Activated gamma-delta T cell treated with Interleukin-2 at 50 U/mL for 16 hours (primary cell): ENCODE data around the gene CAMK1.

Source experiments
- DNase-seq: peaks from one replicate; pipeline ENCODE4 v3.0.0-alpha.2; 2020

CAMK1 gene

DNA sequence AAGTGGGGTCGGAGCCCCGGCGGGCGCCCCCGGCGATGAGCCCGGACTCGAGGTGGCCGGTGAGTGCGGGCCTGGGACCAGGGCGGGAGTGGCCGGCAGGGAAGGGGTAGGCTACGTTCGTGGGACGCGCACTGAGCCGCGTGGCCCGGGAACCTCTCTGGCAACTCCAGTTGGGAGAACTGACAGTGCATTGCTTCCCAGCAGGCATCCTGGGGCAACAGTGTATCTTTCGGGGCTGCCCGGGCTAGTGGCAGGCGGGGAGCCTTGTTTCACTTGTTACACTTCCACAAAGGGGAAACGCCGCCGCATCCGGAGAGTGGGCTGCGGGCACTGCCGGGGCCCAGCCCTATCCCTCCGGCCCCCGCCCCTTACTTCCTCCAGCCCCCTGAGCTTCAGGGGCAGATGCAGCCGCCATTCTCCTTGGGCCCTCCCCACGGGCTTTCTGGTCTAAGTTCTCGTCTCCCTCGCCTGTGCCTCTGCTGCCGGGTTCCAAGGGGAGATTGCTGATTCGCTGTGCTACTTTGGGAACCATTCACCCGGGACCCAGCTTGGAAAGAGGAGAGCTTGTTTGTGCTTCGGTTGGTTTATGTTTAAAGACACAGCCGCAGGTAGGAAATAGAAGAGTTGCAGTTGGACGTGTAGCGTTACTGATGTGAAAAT is 37.5 kb downstream of the CAMK1 start:
- peak; percentile 56 for DNase-seq

DNA sequence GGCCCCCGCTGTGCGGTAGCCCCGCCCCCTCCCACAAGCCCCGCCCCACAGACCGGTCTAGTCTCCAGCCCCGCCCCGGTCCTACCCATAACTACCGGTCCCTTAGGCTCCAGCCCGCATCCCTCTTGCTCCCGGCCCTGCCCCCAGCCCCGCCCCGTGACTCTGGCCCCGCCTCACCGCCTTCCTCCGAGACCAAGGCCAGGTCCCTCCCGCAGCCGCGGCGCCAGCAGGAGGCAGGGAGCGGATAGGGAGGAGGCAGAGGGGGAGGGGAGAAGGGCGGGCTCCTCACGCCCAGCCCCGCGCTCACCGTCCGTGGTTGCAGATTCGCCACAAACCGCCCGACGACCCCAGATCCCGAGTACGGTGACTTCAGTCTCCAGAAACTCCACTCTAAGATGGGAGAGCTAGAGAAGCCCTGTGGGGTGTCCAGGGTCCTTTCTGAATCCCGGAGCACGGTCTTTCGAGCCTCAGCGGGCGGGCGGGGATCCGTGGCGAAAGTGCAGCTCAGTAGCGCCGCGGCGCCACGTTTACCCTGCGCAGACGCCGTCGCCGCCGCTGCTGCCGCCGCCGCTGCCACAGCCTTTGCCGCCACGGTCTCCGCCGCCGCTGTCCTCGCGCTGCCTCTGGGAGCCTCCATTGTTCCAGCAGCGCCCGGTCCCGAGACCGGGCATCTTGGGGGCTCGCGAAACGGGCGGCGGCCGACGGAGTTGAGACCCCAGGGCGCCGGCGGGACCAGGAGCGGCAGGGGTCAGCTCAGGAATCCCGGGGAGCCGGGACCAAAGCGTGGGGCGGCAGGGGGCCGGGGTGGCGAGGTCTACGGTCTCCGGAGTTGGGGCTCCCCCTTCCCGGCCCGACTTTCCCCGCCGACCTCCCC is 38.3 kb downstream of the CAMK1 start, which contains the start of gene BRPF1:
Gene BRPF1 (plus strand): TSS at position 530 of the 874 bp plus-strand sequence. CDS start 2,406 bp downstream, outside the sequence.
- DNase-seq: peak; percentile 100

DNA sequence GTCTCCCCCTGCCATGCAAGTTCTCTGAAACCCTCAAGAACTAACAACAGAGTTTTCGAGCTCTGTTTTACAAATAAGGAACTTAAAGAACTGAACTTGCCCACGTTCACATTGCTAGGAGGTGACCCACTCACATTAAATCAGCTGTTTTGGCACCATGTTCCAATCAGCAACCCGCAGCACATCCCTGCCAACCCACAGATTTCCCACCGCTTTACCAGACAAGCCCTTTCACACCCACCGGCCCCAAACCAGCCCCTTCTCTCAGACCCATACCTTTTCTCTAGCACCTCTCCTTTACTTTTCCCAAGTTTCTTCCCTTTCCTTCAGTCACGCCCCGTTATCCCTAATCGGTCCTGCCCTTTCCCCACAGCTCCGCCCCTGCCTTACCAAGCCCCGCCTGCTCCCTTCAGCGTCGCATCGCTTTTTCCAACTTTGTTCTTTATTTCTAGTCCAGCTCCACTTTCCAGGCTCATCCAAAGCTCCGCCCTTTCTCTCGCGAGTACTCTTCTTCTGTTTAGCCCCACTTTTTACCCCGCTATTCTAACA is 39.0 kb downstream of the CAMK1 start:
- no peak for DNase-seq

DNA sequence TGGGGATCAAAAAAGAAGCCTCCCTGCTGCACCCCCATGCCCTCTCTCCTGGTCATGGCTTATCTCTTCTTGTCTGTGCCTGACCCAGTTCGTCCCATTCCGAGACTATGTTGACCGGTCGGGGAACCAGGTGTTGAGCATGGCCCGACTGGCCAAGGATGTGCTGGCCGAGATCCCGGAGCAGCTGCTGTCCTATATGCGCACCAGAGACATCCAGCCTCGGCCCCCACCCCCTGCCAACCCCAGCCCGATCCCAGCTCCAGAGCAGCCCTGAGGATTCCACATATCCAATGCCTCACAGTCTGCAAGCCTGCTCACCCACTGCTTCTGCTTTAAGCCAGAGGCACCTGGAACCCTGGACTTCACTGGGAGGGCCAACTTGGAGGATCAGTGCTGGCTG is 40.3 kb downstream of the CAMK1 start:
- no peak for DNase-seq

DNA sequence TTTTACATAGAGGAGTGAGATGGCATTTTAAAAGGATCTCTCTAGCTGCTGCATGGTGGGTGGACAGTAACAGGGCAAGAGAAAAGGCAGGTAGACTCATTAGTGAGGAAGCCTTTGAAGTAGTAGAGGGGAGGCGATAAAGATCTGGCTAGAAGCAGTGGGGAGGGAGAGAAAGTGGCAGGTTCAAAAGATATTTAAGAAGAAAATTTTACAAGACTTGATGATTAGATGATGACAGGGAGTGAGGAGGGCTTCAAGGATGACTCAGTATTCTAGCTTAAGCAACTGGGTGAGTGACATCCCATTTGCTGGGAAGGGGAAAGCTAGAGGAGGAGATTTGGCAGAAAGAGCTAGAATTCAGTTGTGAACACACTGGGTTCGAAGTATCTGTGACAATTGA is 42.0 kb downstream of the CAMK1 start:
- DNase-seq: no peak

DNA sequence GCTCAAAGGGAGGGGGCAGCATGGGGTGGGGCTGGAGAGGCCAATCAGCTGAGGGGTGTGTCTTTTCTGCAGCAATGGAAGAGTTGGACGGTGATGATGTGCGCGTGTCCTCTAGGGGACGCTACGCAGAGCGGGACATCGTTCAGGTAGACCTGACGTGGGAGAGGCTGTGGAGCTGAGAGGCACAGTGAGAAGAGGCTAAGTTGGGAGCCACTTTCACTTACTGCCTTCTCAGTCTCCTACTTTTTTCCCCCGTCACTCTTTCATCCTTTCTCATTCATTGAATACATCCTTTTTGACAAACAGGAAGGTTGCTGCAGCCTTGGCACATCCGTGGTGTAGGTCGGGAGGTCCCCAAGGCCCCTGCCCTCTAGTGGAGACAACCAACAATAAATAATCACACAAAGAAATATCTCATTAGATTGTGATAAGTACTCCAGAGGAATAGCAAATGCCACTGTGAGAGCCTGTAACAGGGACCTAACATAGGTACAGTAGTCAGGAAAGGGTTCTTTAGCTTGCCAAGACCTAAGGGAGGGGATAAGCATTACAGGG is 42.6 kb downstream of the CAMK1 start:
- peak; percentile 54 for DNase-seq

DNA sequence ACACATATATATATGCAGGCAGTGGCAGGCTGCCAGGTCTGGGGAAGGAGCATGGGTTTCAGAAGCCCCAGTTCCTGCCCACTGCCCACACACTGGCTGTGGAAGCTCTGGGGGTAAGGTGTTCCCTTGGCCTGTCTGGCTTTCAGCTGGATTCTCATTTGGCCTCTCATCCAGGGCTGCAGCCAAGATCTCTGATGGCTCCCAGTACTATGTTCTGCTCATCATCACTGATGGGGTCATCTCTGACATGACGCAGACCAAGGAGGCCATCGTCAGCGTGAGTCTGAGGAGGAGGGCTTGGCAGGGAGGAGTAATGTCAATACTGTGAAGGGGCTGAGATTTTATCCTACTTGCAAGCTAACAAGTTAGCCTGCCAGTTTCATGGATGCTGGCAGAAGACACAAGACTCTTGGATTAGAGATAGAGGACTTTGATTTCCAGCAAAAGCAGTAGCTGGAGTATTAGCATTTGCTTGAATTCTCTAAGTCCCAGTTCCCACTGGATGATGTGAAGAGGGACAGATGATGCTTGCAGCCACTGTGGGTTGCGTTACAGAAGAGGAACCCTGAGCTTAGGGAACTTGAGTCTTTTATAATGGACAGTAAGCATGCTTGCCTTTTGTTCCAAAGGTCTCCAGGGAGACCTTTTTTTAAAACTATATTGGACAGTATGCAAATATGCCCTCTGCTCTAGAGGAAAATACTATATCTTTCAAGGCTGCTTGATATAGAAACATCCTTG is 43.8 kb downstream of the CAMK1 start:
- no peak for DNase-seq

DNA sequence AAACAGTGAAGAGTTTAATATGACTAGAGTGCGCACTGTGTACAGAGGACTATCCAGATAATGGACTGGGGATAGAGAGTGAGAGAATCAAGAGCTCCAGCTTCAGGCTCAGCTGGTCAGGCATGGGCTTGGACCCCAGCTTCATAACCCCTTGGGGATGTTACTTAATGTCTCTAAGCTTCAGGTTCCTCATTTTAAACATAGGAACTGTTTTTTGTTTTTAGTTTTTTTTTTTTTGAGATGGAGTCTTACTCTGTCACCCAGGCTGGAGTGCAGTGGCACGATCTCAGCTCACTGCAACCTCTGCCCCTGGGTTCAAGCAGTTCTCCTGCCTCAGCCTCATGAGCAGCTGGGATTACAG is 48.1 kb downstream of the CAMK1 start:
- DNase-seq: no peak

DNA sequence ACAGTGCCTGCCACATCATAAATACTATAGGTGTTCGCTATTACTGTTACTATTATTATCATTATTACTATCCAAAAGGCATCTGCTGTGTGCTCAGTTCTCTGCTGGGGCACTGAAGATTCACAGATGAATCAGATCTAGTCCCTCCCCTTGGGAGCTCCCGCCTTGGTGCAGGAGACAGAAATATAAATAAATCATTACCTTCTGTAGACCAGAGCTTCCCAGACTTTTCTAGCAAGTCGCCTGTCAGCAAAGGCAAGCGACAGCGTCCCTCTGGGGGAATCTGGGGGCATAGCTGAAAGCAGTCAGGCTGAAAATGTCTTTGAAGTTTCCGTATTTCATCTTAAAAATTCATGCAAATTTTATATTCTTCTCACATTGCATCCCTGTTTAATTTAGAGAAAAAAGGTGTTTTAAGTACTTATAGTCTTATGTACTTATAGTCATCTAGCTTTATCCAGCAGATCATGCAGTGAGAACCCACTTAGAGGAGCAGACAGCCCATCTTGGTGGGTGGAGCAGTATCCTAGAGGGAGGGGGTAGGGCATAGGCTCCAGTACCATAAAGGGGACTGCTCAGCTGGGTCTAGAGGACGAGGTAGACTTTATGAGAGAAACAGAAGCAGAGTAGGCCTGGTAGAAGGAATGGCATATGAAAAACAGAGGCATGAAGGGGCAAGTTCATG is 48.6 kb downstream of the CAMK1 start:
- no peak for DNase-seq

DNA sequence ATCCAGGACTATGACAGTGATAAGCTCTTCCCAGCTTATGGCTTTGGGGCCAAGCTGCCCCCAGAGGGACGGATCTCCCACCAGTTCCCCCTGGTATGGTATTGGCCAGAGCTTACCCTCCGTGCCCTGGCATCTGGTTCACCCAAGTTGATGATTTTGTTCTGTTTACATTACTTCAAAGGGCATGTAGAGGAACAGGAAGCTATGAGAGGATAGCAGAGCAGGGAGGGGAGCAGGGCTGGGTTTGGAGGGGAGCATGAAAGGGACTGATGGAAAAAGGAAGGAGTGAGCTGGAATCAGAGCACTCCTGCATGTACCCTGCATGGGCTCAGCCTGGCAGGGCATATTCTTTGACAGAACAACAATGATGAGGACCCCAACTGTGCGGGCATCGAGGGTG is 51.6 kb downstream of the CAMK1 start:
- DNase-seq: no peak

DNA sequence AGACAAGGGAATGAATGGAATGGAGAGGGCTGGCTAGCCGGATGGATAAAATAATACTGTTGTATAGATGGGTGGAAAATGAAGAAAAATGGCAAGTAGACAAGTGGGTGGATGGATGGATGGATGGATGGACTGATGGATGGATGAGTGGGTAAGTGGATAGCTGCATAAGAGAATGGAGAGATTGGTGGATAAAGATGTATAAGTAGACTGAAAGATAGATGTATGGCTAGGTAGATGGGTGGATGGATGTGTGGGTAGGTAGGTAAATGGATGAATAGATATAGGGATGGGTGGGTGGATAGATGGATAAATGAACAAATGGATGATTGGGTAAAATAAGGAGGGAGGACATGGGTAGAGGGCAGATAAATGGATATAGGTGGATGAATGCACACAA is 52.2 kb downstream of the CAMK1 start:
- DNase-seq: no peak

DNA sequence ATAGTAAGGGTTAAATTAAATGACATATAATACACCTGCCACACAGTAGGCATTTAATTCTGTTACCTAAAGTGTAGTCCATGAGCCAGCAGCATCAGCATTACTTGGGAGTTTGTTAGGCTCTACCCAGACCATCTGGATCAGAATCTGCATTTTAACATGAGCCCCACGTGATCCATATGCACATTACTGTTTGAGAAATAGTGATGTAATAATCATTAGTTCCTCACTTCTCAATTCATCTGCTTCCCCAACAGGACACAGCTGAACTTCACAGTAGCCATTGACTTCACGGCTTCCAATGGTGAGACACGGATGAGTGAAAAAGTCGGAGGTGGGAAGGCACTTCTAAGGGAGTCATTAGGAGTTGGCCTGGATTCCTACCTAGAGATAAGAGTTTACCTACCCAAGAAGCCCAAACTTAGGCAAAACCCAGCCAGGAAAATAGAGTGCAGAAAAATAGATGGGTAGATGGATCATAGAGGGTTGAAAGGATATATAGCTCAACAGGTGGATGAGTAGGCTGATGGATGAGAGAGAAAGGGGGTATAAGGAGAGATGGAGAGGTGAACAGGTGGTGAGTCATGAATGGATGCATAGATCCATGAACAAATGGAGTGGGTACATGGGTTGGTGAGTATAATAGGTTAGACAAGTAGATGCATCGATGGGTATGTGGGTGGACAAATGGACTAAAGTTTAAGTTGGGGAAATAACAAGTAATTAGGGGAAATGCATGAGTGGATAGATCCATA is 52.8 kb downstream of the CAMK1 start:
- no peak for DNase-seq

DNA sequence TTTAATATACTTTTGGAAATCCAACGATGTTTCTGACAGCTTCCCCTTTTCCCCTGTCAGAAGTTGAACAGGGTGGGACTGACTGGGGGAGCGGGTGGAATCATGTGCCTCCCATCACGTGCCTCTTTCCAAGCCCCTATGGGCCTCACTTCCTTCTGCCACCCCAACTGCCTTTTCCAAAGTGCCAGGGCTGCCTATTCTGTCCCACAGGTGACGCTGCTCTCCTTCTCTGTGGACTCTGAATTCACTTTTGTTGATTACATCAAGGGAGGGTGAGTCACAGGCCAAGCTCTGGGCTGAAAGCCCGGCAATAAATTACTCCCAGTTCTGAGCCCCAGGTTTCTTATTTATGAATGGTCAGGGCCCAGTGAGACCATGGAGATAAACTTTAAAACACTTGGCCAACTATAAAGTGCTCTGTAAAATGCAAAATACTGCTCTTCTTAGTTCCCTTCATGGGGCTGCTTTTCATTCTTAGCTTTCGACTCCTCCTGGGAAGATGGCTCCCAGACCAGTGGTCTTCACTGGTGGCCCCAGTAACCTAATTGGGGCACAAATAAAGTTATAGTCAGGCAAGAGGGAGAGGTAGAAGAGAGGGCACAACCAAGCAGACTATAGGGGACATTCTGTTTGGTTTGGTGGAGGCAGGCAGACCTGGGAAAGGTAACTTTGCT is 53.8 kb downstream of the CAMK1 start:
- no peak for DNase-seq

DNA sequence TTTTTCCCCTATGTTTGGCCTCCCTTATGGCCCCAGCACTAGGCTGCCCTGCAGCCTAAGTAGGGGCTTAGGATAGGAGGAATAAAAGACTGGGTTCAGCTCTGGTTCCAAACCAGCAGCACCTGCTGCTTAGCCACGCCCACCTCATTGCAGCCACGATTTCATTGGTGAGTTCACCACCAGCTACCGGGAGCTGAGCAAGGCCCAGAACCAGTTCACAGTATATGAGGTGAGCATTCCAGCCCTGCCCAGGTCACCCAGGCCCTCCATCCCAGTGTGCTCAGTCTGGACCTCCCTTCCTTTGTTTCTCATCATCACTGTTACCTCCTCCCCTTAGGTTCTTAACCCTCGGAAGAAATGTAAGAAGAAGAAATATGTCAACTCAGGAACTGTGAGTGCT is 54.6 kb downstream of the CAMK1 start:
- no peak for DNase-seq

DNA sequence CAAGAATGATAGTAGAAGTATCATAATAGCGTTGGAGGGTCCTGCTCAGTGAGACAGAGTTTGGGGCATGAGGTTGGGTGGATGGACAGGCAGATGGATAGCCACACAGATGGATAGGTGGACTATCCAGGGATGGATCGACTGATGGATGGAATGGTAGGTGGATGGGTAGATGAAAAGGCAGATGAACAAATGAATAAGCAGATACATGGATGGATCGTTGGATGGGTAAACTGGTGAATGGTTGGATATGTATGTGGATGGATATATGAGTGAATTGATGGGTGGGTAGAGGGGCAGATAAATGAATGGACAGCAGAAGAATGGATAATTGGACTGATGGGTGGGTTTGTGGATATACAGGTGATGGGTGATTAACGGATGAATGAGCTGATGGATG is 56.6 kb downstream of the CAMK1 start:
- no peak for DNase-seq

DNA sequence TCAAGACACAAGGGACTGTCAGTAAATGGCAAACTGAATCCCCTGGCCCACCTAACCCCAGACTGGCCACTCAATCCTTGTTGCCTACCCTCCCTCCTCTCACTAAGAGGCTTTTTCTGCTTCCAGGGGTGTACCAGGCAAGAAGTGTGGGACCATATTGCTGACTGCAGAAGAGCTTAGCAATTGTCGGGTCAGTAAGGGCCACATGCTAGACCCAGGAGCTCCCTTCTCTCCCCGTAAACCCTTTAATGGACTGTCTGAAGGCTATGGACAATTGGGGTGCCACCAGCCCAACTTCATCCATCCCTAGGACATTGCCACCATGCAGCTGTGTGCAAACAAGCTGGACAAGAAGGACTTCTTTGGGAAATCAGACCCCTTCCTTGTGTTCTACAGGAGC is 57.3 kb downstream of the CAMK1 start:
- no peak for DNase-seq

DNA sequence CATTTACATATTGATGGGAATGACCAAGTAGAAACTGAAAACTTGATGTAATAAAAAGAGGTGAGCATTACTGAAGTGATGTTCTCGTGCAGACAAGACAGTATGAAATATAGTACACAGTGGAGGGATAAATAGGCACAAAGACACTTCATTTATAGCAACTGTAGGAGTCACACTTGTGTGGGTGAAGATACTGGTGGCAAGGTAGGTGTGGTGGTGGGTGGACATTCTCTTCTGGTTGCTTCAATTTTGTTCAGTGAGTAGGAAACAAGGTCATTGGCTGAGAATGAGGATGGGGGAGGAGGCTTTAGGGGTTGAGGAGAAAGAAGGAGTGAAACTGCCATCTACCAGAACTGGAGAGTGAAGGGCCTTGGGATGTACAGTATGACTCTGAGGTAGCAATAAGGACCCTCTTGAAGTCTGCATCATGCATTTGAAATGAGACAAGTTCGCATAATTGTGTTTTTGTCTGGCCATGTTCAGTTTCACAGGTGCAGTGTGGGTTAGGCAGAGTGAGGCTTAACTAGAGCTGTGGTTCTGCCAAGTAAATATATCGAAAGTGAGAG is 59.5 kb downstream of the CAMK1 start:
- DNase-seq: no peak
